ENCODE results near the gene GRHL1. TPM values are rescaled to one million over a fixed set of nuclear protein-coding genes. Genes with fewer than 3 reads are reported as not detected.

GRHL1 gene
- total and polyA plus RNA-seq, 2 donors (not counting 1 experiment from before 2014, with no cell fraction given), result 0.25 to 0.76 TPM

- no peaks in the 10 kb centered on the region for H3K4me1 ChIP-seq (ENCODE audit: control insufficient read depth in 2 of 2, insufficient read depth in 2 of 2, low read length in 2 of 2)
- no peak for ATAC-seq (ENCODE audit: low read depth)
- no peak overlapping the region for H3K9ac ChIP-seq (ENCODE audit: low read length)
- peaks cover 0 to 2% (median 0%) of the 10 kb centered on the region in 4 experiments for H3K27me3 ChIP-seq (replicated peaks in 1 of 4; ENCODE audit: control extremely low read depth in 1 of 4, control insufficient read depth in 3 of 4, insufficient read depth in 4 of 4, low read length in 3 of 4)
- intact Hi-C loops (cut with micrococcal nuclease), result no loop called here
- H3K4me3 ChIP-seq (ENCODE audit: control extremely low read depth in 1 of 5, extremely low read depth in 1 of 5, insufficient read depth in 1 of 5, low read depth in 2 of 5, low read length in 4 of 5), result no peak overlapping the region
- ChIA-PET POLR2A (no interaction called here), CTCF (no interaction called here)
- H3K4me3 Mint-ChIP-seq, result no peak overlapping the region
- H3K9me3 Mint-ChIP-seq (ENCODE audit: insufficient read depth), result no peaks in the 10 kb centered on the region
- TF ChIP-seq EZH2 (IDR thresholded peaks at IDR 0.05; ENCODE audit: borderline replicate concordance, insufficient read depth, low read depth, low read length, poor library complexity, severe bottlenecking) (no peak), CTCF (IDR thresholded peaks at IDR 0.05) (no peak)
- no peaks in the 10 kb centered on the region for H3K36me3 ChIP-seq (replicated peaks in 1 of 2; ENCODE audit: control extremely low read depth in 1 of 2, control insufficient read depth in 1 of 2, extremely low read depth in 1 of 2, insufficient read depth in 2 of 2, low read length in 1 of 2)
- H3K27ac Mint-ChIP-seq, result no peak overlapping the region
- H4K20me1 ChIP-seq (ENCODE audit: control insufficient read depth, insufficient read depth, low read length, poor library complexity, severe bottlenecking), result no peaks in the 10 kb centered on the region
- no peak for DNase-seq
- H3K27ac ChIP-seq (ENCODE audit: low read length in 2 of 2), result no peak overlapping the region
- 88% methylated on average over 1 of the region's 1 CpG for WGBS (ENCODE audit: insufficient coverage)
- no peaks in the 10 kb centered on the region for H3K27me3 Mint-ChIP-seq
- H3K79me2 ChIP-seq (ENCODE audit: control insufficient read depth, insufficient read depth, low read length), result no peaks in the 10 kb centered on the region
- no peak overlapping the region for H3K4me2 ChIP-seq (replicated peaks; ENCODE audit: low read depth, low read length, poor library complexity, severe bottlenecking)
- no peak overlapping the region for H2AFZ ChIP-seq (ENCODE audit: insufficient read depth, low read depth, low read length, poor library complexity, severe bottlenecking)
- peaks cover 0 to 3% (median 0%) of the 10 kb centered on the region in 3 donors for H3K9me3 ChIP-seq (ENCODE audit: control extremely low read depth in 1 of 3, control insufficient read depth in 2 of 3, insufficient read depth in 1 of 3, low read length in 2 of 3)
- H3K4me1 Mint-ChIP-seq, result no peaks in the 10 kb centered on the region
Observed at GRCh38 chr2:9999693-10000092, 48.2 kb downstream of the GRHL1 start.

- TF ChIP-seq CTCF (IDR thresholded peaks at IDR 0.05) (no peak), EZH2 (IDR thresholded peaks at IDR 0.05; ENCODE audit: borderline replicate concordance, insufficient read depth, low read depth, low read length, poor library complexity, severe bottlenecking) (no peak)
- 94% methylated on average over 6 of the region's 8 CpGs for WGBS (ENCODE audit: insufficient coverage)
- DNase-seq (no peak), ATAC-seq (ENCODE audit: low read depth) (no peak)
- Histone ChIP-seq H3K79me2 (ENCODE audit: control insufficient read depth, insufficient read depth, low read length) (no peaks in the 10 kb centered on the region), H3K27me3 (replicated peaks in 1 of 4; ENCODE audit: control extremely low read depth in 1 of 4, control insufficient read depth in 3 of 4, insufficient read depth in 4 of 4, low read length in 3 of 4) (peaks cover 0 to 2% (median 0%) of the 10 kb centered on the region in 4 experiments), H3K9ac (ENCODE audit: low read length) (no peak overlapping the region), H3K4me1 (ENCODE audit: control insufficient read depth in 2 of 2, insufficient read depth in 2 of 2, low read length in 2 of 2) (no peaks in the 10 kb centered on the region), H3K9me3 (ENCODE audit: control extremely low read depth in 1 of 3, control insufficient read depth in 2 of 3, insufficient read depth in 1 of 3, low read length in 2 of 3) (peaks cover 0 to 3% (median 0%) of the 10 kb centered on the region in 3 donors), H3K27ac (ENCODE audit: low read length in 2 of 2) (no peak overlapping the region), H2AFZ (ENCODE audit: insufficient read depth, low read depth, low read length, poor library complexity, severe bottlenecking) (no peak overlapping the region), H3K4me3 (ENCODE audit: control extremely low read depth in 1 of 5, extremely low read depth in 1 of 5, insufficient read depth in 1 of 5, low read depth in 2 of 5, low read length in 4 of 5) (no peak overlapping the region), H3K4me2 (replicated peaks; ENCODE audit: low read depth, low read length, poor library complexity, severe bottlenecking) (no peak overlapping the region), H3K36me3 (replicated peaks in 1 of 2; ENCODE audit: control extremely low read depth in 1 of 2, control insufficient read depth in 1 of 2, extremely low read depth in 1 of 2, insufficient read depth in 2 of 2, low read length in 1 of 2) (no peaks in the 10 kb centered on the region), H4K20me1 (ENCODE audit: control insufficient read depth, insufficient read depth, low read length, poor library complexity, severe bottlenecking) (no peaks in the 10 kb centered on the region)
- H3K4me1 Mint-ChIP-seq, result no peaks in the 10 kb centered on the region
- no peaks in the 10 kb centered on the region for H3K9me3 Mint-ChIP-seq (ENCODE audit: insufficient read depth)
- no peaks in the 10 kb centered on the region for H3K27me3 Mint-ChIP-seq
- H3K27ac Mint-ChIP-seq, result no peak overlapping the region
- no peak overlapping the region for H3K4me3 Mint-ChIP-seq
- intact Hi-C loops (cut with micrococcal nuclease), result no loop called here
- ChIA-PET CTCF (interaction anchor here (1.5 kb wide), 1 partner anchor 16 kb away, joined by 5 read pairs; no protein-coding TSS in a partner anchor), POLR2A (no interaction called here)
Observed at GRCh38 chr2:10000541-10000940, 49.0 kb downstream of the GRHL1 start.
